ENCODE measurements around the gene SVBP.

DNA sequence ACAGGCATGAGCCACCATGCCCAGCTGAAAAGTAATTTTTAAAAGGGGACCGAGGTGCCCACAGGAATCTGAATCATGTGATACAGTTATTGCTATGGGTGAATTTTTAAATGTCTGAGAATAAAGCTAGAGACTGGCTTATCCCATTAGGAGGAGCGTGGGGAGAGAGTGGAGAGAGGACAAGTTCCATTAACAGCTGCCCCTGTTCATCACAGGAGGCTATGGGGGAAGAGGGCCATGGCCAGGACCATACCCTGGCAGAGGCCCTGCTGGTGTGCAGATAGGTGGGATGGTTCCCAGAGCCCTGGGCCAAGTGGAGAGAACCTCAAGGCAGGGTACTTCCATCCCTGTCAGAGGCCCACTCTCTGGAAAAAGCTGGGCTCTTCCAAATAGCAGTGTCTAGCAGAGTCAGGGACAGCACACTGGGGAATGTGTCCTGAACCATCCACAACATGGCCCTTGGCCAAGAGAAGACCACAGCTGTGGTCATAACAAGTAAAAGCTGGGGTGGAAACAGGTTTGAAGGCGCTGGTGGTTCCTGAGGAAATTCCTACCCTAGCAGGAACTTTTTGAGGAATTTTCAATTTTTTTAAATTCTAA is 15.5 kb upstream of the SVBP start:
- TF ChIP-seq, protein P1, sequence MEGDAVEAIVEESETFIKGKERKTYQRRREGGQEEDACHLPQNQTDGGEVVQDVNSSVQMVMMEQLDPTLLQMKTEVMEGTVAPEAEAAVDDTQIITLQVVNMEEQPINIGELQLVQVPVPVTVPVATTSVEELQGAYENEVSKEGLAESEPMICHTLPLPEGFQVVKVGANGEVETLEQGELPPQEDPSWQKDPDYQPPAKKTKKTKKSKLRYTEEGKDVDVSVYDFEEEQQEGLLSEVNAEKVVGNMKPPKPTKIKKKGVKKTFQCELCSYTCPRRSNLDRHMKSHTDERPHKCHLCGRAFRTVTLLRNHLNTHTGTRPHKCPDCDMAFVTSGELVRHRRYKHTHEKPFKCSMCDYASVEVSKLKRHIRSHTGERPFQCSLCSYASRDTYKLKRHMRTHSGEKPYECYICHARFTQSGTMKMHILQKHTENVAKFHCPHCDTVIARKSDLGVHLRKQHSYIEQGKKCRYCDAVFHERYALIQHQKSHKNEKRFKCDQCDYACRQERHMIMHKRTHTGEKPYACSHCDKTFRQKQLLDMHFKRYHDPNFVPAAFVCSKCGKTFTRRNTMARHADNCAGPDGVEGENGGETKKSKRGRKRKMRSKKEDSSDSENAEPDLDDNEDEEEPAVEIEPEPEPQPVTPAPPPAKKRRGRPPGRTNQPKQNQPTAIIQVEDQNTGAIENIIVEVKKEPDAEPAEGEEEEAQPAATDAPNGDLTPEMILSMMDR (optimal IDR thresholded peaks at IDR 0.05 in 1 of 3, IDR thresholded peaks at IDR 0.05 in 1 of 3, conservative IDR thresholded peaks at IDR 0.05 in 1 of 3; ENCODE audit: extremely low read depth in 1 of 3, insufficient read depth in 2 of 3, low read length in 3 of 3): no peak
- no peak for TF ChIP-seq EZH2 (IDR thresholded peaks at IDR 0.05; ENCODE audit: low read length)
